Gastrocnemius medialis (tissue), 4 donors: ENCODE data around the gene SUCLG2. TPM values are rescaled to one million over a fixed set of nuclear protein-coding genes. Genes with fewer than 3 reads are reported as not detected.

Source experiments
- ATAC-seq, 2 donors: fragments of 150-250 bp; one replicate each; pipeline ENCODE4 v1.9.1; 2016
- DNase-seq, 2 donors: peaks; one replicate each; pipeline ENCODE4 v3.0.0-alpha.2; 2019
- H3K27ac ChIP-seq, 4 donors: fragments of 200-600 bp; sonication (generic); 1 replicate in 1 of 4; 2 replicates in 3 of 4; pipeline ENCODE4 v1.5.1; 2016 to 2018; ENCODE audit warnings: mild to moderate bottlenecking in 2 of 4, moderate library complexity in 1 of 4
- H3K27me3 ChIP-seq, 3 donors: fragments of 200-600 bp; sonication (generic) in 2 of 3; 1 replicate in 1 of 3; 2 replicates in 2 of 3; pipeline versions ENCODE4 v1.5.1 to v1.6.0; 2016 to 2019; ENCODE audit warnings: mild to moderate bottlenecking in 1 of 3, moderate library complexity in 1 of 3
- H3K36me3 ChIP-seq, 2 donors: fragments of 200-600 bp; sonication (generic) in 1 of 2; one replicate each; pipeline ENCODE4 v1.5.1; 2017 to 2018
- H3K4me1 ChIP-seq, 2 donors: fragments of 200-600 bp; sonication (generic) in 1 of 2; one replicate each; pipeline ENCODE4 v1.5.1; 2016 to 2017; ENCODE audit warnings: mild to moderate bottlenecking in 2 of 2
- H3K4me3 ChIP-seq, 4 donors: fragments of 200-600 bp; sonication (generic) in 3 of 4; 1 replicate in 1 of 4; 2 replicates in 3 of 4; pipeline ENCODE4 v1.5.1; 2016 to 2019; ENCODE audit warnings: mild to moderate bottlenecking in 2 of 4
- H3K9me3 ChIP-seq, 3 donors: fragments of 200-600 bp; sonication (generic) in 2 of 3; 1 replicate in 1 of 3; 2 replicates in 2 of 3; pipeline ENCODE4 v1.5.1; 2016 to 2019
- CTCF ChIP-seq, 5 experiments: fragments of 450-650 bp in 3 of 5; fragments of 200-600 bp in 2 of 5; sonication (generic) in 2 of 5; IDR thresholded peaks in 4 of 5; conservative IDR thresholded peaks in 1 of 5; 1 replicate in 4 of 5; 2 replicates in 1 of 5; pipeline ENCODE4 v1.5.1; 2016 to 2019; ENCODE audit warnings: antibody characterized with exemption in 5 of 5, mild to moderate bottlenecking in 3 of 5, moderate library complexity in 3 of 5
- POLR2A ChIP-seq, 2 donors: fragments of 450-650 bp; IDR thresholded peaks; one replicate each; pipeline ENCODE4 v1.6.1; 2017; ENCODE audit warnings: antibody characterized with exemption in 2 of 2, mild to moderate bottlenecking in 2 of 2, moderate library complexity in 2 of 2
- in situ Hi-C, 4 donors: fragments of 200-750 bp; cut with MboI; loops; one replicate each; pipeline versions ENCODE4 v1.15.0 to v1.8.0; 2017; ENCODE audit warnings: low sequenced_read_pairs in 4 of 4
- intact Hi-C: fragments of 100-400 bp; cut with DNase I; formaldehyde crosslinking; loops from one replicate; pipeline ENCODE4 v1.15.1; 2023; ENCODE audit warnings: low total_unique reads
- total RNA-seq, 4 donors: library from RNA; depleted of rRNA; stranded (reverse); fragments of >200 nt; gene quantifications; one replicate each; pipeline versions ENCODE4 v1.1.0 to v1.2.3, GENCODE V29; 2016

Gene SUCLG2
- total RNA-seq, 4 donors from 2014 or later = 64.3 to 106 (median 73.2) TPM

GRCh38 chr3:67361770-67362169, 292.6 kb downstream of the SUCLG2 start:
- DNase-seq = no peak
- no peak overlapping the region for H3K27ac ChIP-seq
- in situ Hi-C loops (no loop called here), intact Hi-C loops (no loop called here)
- TF ChIP-seq CTCF (IDR thresholded peaks at IDR 0.05 in 4 of 5, conservative IDR thresholded peaks at IDR 0.05 in 1 of 5) (no peak), POLR2A (IDR thresholded peaks at IDR 0.05) (no peak)
- no peak overlapping the region for H3K4me3 ChIP-seq
- no peaks in the 10 kb centered on the region for H3K27me3 ChIP-seq
- no peaks in the 10 kb centered on the region for H3K36me3 ChIP-seq
- ATAC-seq = no peak
- H3K4me1 ChIP-seq = no peaks in the 10 kb centered on the region
- no peaks in the 10 kb centered on the region for H3K9me3 ChIP-seq

DNA sequence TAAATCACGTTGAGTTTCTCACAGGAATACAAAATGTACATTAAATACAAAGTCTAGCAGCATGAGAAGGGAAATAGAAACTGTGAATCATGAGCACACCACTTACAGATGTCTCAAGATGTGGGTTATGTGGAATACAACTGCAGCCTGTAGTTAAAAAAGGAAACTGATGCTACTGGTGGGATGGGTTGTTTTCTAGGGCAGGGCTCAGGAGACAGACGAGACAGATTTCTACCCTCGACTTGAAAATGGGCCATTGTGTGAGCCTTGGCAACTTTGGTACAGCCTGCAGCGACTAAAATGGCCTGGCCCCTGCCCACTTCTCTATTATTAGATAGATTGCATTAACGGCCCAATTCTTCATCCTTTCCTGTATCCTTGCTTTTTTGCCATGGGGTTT, 293.1 kb downstream of the SUCLG2 start:
- in situ Hi-C loops (no loop called here), intact Hi-C loops (no loop called here)
- Histone ChIP-seq H3K27ac (no peak overlapping the region), H3K27me3 (no peaks in the 10 kb centered on the region), H3K4me1 (no peaks in the 10 kb centered on the region), H3K36me3 (no peaks in the 10 kb centered on the region), H3K4me3 (no peak overlapping the region), H3K9me3 (no peaks in the 10 kb centered on the region)
- DNase-seq = no peak
- TF ChIP-seq POLR2A (IDR thresholded peaks at IDR 0.05) (no peak), CTCF (IDR thresholded peaks at IDR 0.05 in 4 of 5, conservative IDR thresholded peaks at IDR 0.05 in 1 of 5) (no peak)
- ATAC-seq = no peak

- Histone ChIP-seq H3K36me3 (no peaks in the 10 kb centered on the region), H3K27me3 (no peaks in the 10 kb centered on the region), H3K9me3 (no peaks in the 10 kb centered on the region), H3K27ac (no peak overlapping the region), H3K4me3 (no peak overlapping the region), H3K4me1 (no peaks in the 10 kb centered on the region)
- intact Hi-C loops = no loop called here
- TF ChIP-seq CTCF (IDR thresholded peaks at IDR 0.05 in 4 of 5, conservative IDR thresholded peaks at IDR 0.05 in 1 of 5) (no peak), POLR2A (IDR thresholded peaks at IDR 0.05) (no peak)
- in situ Hi-C loops = no loop called here
- ATAC-seq (no peak), DNase-seq (no peak)
These were observed 296.6 kb downstream of the SUCLG2 start for GRCh38 chr3:67357610-67358458.

GRCh38 chr3:67349551-67350174, 304.7 kb downstream of the SUCLG2 start:
- in situ Hi-C loops = no loop called here
- Histone ChIP-seq H3K9me3 (no peaks in the 10 kb centered on the region), H3K4me1 (no peaks in the 10 kb centered on the region), H3K27me3 (no peaks in the 10 kb centered on the region), H3K4me3 (no peak overlapping the region), H3K27ac (no peak overlapping the region), H3K36me3 (no peaks in the 10 kb centered on the region)
- intact Hi-C loops = no loop called here
- ATAC-seq = no peak
- no peak for DNase-seq
- TF ChIP-seq CTCF (IDR thresholded peaks at IDR 0.05 in 4 of 5, conservative IDR thresholded peaks at IDR 0.05 in 1 of 5) = no peak
- TF ChIP-seq POLR2A (IDR thresholded peaks at IDR 0.05) = no peak
